Measurements from ENCODE around the gene WDR45B. TPM values are rescaled to one million over a fixed set of nuclear protein-coding genes. Genes with fewer than 3 reads are reported as not detected.
A peak's percentile ranks its signal among the peaks of the same experiment; 100 is the strongest.

The WDR45B gene
- polyA plus RNA-seq, 1 of the 3 experiments (the other 2 are of a cell fraction), result 171 TPM

GRCh38 chr17:82596837-82597672 lies 51.2 kb downstream of the WDR45B start:
- no peak overlapping the region; a peak in 1 of 4 replicates for H3K27ac ChIP-seq (ENCODE audit: low read depth in 2 of 2, low read length in 1 of 2)
- peaks cover 40 to 50% of the 10 kb centered on the region in 2 experiments for H3K36me3 ChIP-seq (replicated peaks in 1 of 2; ENCODE audit: control insufficient read depth in 1 of 2, insufficient read depth in 2 of 2, low read length in 1 of 2)
- no peaks in the 10 kb centered on the region for H3K27me3 ChIP-seq (ENCODE audit: insufficient read depth)
- H3K9me2 ChIP-seq, result no peaks in the 10 kb centered on the region
- DNase-seq, result peak; percentile 29
- peaks cover 5% of the 10 kb centered on the region for H4K20me1 ChIP-seq (ENCODE audit: insufficient read depth)
- CTCF ChIA-PET, result interaction anchor here (0.7 kb wide), 1 partner anchor 35 kb away, joined by 3 read pairs; no protein-coding TSS in a partner anchor
- no peak overlapping the region for H3K9ac ChIP-seq
- H3F3A ChIP-seq (replicated peaks; ENCODE audit: insufficient read depth), result peaks cover 30% of the 10 kb centered on the region
- H3K4me1 ChIP-seq (ENCODE audit: control insufficient read depth in 1 of 2, insufficient read depth in 2 of 2, low read depth in 1 of 2, low read length in 1 of 2), result peaks cover 8 to 20% of the 10 kb centered on the region in 2 experiments; a peak in 2 of 4 replicates
- no peak overlapping the region for H2AFZ ChIP-seq (ENCODE audit: low read depth)
- POLR2A ChIA-PET, result no interaction called here
- TF ChIP-seq RXRA (IDR thresholded peaks at IDR 0.05; ENCODE audit: borderline replicate concordance, low read depth) (no peak), EP300 (IDR thresholded peaks at IDR 0.05; ENCODE audit: borderline replicate concordance in 1 of 2, low read depth in 1 of 2, low read length in 1 of 2) (no peak), SIN3A (IDR thresholded peaks at IDR 0.05; ENCODE audit: borderline replicate concordance, low read depth, low read length) (no peak), NFIC (IDR thresholded peaks at IDR 0.05; ENCODE audit: borderline replicate concordance) (no peak), ZBTB33 (IDR thresholded peaks at IDR 0.05; ENCODE audit: borderline replicate concordance, low read depth) (no peak), ELF1 (IDR thresholded peaks at IDR 0.05) (no peak)
- TF ChIP-seq, protein P1, sequence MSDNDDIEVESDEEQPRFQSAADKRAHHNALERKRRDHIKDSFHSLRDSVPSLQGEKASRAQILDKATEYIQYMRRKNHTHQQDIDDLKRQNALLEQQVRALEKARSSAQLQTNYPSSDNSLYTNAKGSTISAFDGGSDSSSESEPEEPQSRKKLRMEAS (IDR thresholded peaks at IDR 0.05; ENCODE audit: low read depth), result no peak
- peaks cover 42% of the 10 kb centered on the region for H3K79me2 ChIP-seq (ENCODE audit: insufficient read depth)
- H3K4me3 ChIP-seq (ENCODE audit: low read depth in 2 of 2, low read length in 1 of 2), result no peak overlapping the region
- 95% methylated on average over 32 of the region's 33 CpGs for WGBS (ENCODE audit: low lambda C conversion rate)
- H3K4me2 ChIP-seq, result no peak overlapping the region
- H3K9me3 ChIP-seq, result no peaks in the 10 kb centered on the region

DNA sequence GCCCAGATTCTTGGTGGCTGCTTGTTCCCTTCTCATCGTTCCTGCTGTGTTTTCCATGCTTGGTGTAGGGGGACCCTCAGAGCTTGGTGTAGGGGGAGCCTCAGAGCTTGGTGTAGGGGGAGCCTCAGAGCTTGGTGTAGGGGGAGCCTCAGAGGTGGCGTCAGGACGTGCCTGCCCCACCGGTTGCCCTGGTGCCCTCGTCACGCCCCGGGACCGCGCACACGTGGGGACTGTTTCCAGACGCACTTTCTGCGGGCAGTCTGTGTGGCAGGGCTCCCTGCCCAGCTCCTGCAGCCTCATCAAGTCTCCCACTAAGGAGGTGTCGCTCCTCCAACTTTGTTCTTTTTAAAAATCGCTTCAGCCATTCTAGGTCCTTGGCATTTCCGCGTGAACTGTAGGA lies 51.9 kb downstream of the WDR45B start:
- peak; percentile 30 for DNase-seq
- H3K9ac ChIP-seq, result no peak overlapping the region
- peaks cover 33% of the 10 kb centered on the region for H3F3A ChIP-seq (replicated peaks; ENCODE audit: insufficient read depth)
- H3K9me2 ChIP-seq, result no peaks in the 10 kb centered on the region
- H3K36me3 ChIP-seq (replicated peaks in 1 of 2; ENCODE audit: control insufficient read depth in 1 of 2, insufficient read depth in 2 of 2, low read length in 1 of 2), result peaks cover 37 to 42% of the 10 kb centered on the region in 2 experiments
- no peak overlapping the region for H3K4me2 ChIP-seq
- ChIA-PET CTCF (interaction anchor here (0.7 kb wide), 1 partner anchor 36 kb away, joined by 3 read pairs; no protein-coding TSS in a partner anchor), POLR2A (no interaction called here)
- 91% methylated on average over 16 of the region's 16 CpGs for WGBS (ENCODE audit: low lambda C conversion rate)
- TF ChIP-seq, protein P2, sequence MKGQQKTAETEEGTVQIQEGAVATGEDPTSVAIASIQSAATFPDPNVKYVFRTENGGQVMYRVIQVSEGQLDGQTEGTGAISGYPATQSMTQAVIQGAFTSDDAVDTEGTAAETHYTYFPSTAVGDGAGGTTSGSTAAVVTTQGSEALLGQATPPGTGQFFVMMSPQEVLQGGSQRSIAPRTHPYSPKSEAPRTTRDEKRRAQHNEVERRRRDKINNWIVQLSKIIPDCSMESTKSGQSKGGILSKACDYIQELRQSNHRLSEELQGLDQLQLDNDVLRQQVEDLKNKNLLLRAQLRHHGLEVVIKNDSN (IDR thresholded peaks at IDR 0.05; ENCODE audit: borderline replicate concordance, low read depth), result no peak
- TF ChIP-seq JUND (IDR thresholded peaks at IDR 0.05) (no peak), TCF12 (IDR thresholded peaks at IDR 0.05) (no peak), REST (IDR thresholded peaks at IDR 0.05; ENCODE audit: low read depth, low read length) (no peak), TEAD4 (IDR thresholded peaks at IDR 0.05; ENCODE audit: borderline replicate concordance, insufficient read depth) (no peak), RAD21 (IDR thresholded peaks at IDR 0.05; ENCODE audit: low read length) (no peak), IRF3 (IDR thresholded peaks at IDR 0.05; ENCODE audit: low read depth, low read length) (no peak), MEF2A (IDR thresholded peaks at IDR 0.05; ENCODE audit: borderline replicate concordance, low read depth) (no peak), FOXM1 (IDR thresholded peaks at IDR 0.05; ENCODE audit: low read depth) (no peak)
- TF ChIP-seq, protein P3, sequence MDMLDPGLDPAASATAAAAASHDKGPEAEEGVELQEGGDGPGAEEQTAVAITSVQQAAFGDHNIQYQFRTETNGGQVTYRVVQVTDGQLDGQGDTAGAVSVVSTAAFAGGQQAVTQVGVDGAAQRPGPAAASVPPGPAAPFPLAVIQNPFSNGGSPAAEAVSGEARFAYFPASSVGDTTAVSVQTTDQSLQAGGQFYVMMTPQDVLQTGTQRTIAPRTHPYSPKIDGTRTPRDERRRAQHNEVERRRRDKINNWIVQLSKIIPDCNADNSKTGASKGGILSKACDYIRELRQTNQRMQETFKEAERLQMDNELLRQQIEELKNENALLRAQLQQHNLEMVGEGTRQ (IDR thresholded peaks at IDR 0.05; ENCODE audit: borderline replicate concordance, low read depth, low read length), result no peak
- H3K4me3 ChIP-seq (ENCODE audit: low read depth in 2 of 2, low read length in 1 of 2), result no peak overlapping the region
- H3K9me3 ChIP-seq, result no peaks in the 10 kb centered on the region
- H2AFZ ChIP-seq (ENCODE audit: low read depth), result no peak overlapping the region
- H3K27me3 ChIP-seq (ENCODE audit: insufficient read depth), result no peaks in the 10 kb centered on the region
- H4K20me1 ChIP-seq (ENCODE audit: insufficient read depth), result peaks cover 7% of the 10 kb centered on the region
- peaks cover 8 to 24% of the 10 kb centered on the region in 2 experiments; a peak in 2 of 4 replicates for H3K4me1 ChIP-seq (ENCODE audit: control insufficient read depth in 1 of 2, insufficient read depth in 2 of 2, low read depth in 1 of 2, low read length in 1 of 2)
- H3K79me2 ChIP-seq (ENCODE audit: insufficient read depth), result peaks cover 40% of the 10 kb centered on the region
- no peak overlapping the region for H3K27ac ChIP-seq (ENCODE audit: low read depth in 2 of 2, low read length in 1 of 2)

Measured in SK-N-SH (cell line).